GM18502 (cell line): Measurements from ENCODE around the gene TIAM2.
"Not testable (repeated sequence)": the region's sequence is repeated elsewhere in the genome, so short reads cannot be mapped to it uniquely, and the experiment has no call there.

Experiments used
- ATAC-seq: cut with Tn5 transposase; IDR thresholded peaks from one replicate; pipeline ENCODE4 v1.9.1; 2021; ENCODE audit warnings: mild to moderate bottlenecking; ENCODE audit not compliant: unreplicated experiment, poor library complexity

TIAM2 gene

GRCh38 chr6:155218711-155219110 is 223.6 kb downstream of the TIAM2 start:
- not testable (repeated sequence) for ATAC-seq

- no peak for ATAC-seq
Measured at GRCh38 chr6:155219299-155219698, 224.2 kb downstream of the TIAM2 start.

- ATAC-seq, result no peak
Measured at GRCh38 chr6:155219858-155220301, 224.8 kb downstream of the TIAM2 start.

GRCh38 chr6:155221086-155221485 is 226.0 kb downstream of the TIAM2 start:
- no peak for ATAC-seq

- ATAC-seq, result no peak
Measured at GRCh38 chr6:155222506-155222905, 227.4 kb downstream of the TIAM2 start.

- peak; percentile 97 for ATAC-seq
Measured at GRCh38 chr6:155223646-155224451, 228.7 kb downstream of the TIAM2 start.

GRCh38 chr6:155224618-155225017 is 229.5 kb downstream of the TIAM2 start:
- ATAC-seq, result no peak

GRCh38 chr6:155227046-155227445 is 231.9 kb downstream of the TIAM2 start:
- no peak for ATAC-seq

- no peak for ATAC-seq
Measured at GRCh38 chr6:155228546-155229166, 233.5 kb downstream of the TIAM2 start.

GRCh38 chr6:155230975-155231374 is 235.9 kb downstream of the TIAM2 start:
- not testable (repeated sequence) for ATAC-seq

GRCh38 chr6:155232848-155233247 is 237.7 kb downstream of the TIAM2 start:
- no peak for ATAC-seq

GRCh38 chr6:155234167-155234566 is 239.1 kb downstream of the TIAM2 start:
- no peak for ATAC-seq

GRCh38 chr6:155234687-155235086 is 239.6 kb downstream of the TIAM2 start:
- no peak for ATAC-seq

GRCh38 chr6:155235087-155235486 is 240.0 kb downstream of the TIAM2 start:
- ATAC-seq, result no peak

- ATAC-seq, result no peak
Measured at GRCh38 chr6:155237613-155238012, 242.5 kb downstream of the TIAM2 start.

GRCh38 chr6:155240905-155241600 is 245.9 kb downstream of the TIAM2 start:
- ATAC-seq, result no peak

GRCh38 chr6:155241966-155242365 is 246.9 kb downstream of the TIAM2 start:
- no peak for ATAC-seq

GRCh38 chr6:155244434-155244833 is 249.3 kb downstream of the TIAM2 start:
- no peak for ATAC-seq

GRCh38 chr6:155245193-155245592 is 250.1 kb downstream of the TIAM2 start:
- ATAC-seq, result no peak

GRCh38 chr6:155245831-155246230 is 250.7 kb downstream of the TIAM2 start:
- no peak for ATAC-seq

- ATAC-seq, result no peak
Measured at GRCh38 chr6:155246825-155247224, 251.7 kb downstream of the TIAM2 start.
